Coronary artery (tissue), 2 donors: ENCODE data around the gene KYAT1.
A peak's percentile ranks its signal among the peaks of the same experiment; 100 is the strongest.

Experiments
- DNase-seq: peaks from one replicate; pipeline ENCODE4 v3.0.0-alpha.2; 2017; ENCODE audit warnings: low spot score
- H3K27ac ChIP-seq, 2 donors: fragments of 200-600 bp; sonication (generic); one replicate each; pipeline ENCODE4 v1.5.1; 2016 to 2019
- H3K4me3 ChIP-seq: fragments of 200-600 bp; sonication (generic); 2 replicates; pipeline ENCODE4 v1.5.1; 2016; ENCODE audit warnings: mild to moderate bottlenecking, moderate library complexity
- TF ChIP-seq, protein P1 (sequence below): fragments of 200-600 bp; sonication (generic); IDR thresholded peaks from one replicate; pipeline ENCODE4 v1.5.1; 2019; ENCODE audit warnings: antibody characterized with exemption

The KYAT1 gene

GRCh38 chr9:128786681-128787601 is 94.8 kb downstream of the KYAT1 start, which contains the start of gene TBC1D13:
Gene TBC1D13 (plus strand): TSS chr9:128787253. CDS start chr9:128787354, 101 bp downstream.
- DNase-seq, result peak; percentile 93
- peak within 1 kb of the TSS; percentile 97 for H3K4me3 ChIP-seq
- TF ChIP-seq, protein P1, sequence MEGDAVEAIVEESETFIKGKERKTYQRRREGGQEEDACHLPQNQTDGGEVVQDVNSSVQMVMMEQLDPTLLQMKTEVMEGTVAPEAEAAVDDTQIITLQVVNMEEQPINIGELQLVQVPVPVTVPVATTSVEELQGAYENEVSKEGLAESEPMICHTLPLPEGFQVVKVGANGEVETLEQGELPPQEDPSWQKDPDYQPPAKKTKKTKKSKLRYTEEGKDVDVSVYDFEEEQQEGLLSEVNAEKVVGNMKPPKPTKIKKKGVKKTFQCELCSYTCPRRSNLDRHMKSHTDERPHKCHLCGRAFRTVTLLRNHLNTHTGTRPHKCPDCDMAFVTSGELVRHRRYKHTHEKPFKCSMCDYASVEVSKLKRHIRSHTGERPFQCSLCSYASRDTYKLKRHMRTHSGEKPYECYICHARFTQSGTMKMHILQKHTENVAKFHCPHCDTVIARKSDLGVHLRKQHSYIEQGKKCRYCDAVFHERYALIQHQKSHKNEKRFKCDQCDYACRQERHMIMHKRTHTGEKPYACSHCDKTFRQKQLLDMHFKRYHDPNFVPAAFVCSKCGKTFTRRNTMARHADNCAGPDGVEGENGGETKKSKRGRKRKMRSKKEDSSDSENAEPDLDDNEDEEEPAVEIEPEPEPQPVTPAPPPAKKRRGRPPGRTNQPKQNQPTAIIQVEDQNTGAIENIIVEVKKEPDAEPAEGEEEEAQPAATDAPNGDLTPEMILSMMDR, result no peak
- H3K27ac ChIP-seq, result peak within 1 kb of the TSS; percentile 23 to 93

DNA sequence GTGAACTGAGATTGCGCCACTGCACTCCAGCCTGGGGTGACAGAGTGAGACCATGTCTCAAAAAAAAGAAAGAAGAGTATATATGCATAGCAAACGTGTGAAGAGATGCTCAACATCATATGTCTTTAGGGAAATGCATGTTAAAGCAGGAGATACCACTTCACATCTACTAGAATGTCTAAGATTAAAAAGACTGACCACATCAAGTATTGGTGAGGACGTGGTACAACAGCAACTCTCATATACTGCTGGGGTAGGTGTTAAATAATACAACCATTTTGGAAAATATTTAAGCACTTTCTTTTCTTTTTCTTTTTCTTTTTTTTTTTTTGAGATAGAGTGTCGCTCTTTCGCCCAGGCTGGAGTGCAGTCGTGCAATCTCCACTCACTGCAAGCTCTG is 96.3 kb downstream of the KYAT1 start:
- Histone ChIP-seq H3K27ac (no peak overlapping the region), H3K4me3 (no peak overlapping the region)
- TF ChIP-seq, protein P1, result no peak
- DNase-seq, result no peak
